Measurements from ENCODE around the gene AOAH. TPM values are rescaled to one million over a fixed set of nuclear protein-coding genes. Genes with fewer than 3 reads are reported as not detected.
"Not testable (repeated sequence)": the region's sequence is repeated elsewhere in the genome, so short reads cannot be mapped to it uniquely, and the experiment has no call there.

Gene AOAH
- total and polyA plus RNA-seq, 12 donors = 3.4 to 52.0 (median 13.6) TPM

- no peak overlapping the region for H3K4me3 ChIP-seq
- WGBS, 4 donors = 61 to 66% (median 65%) methylated on average over 3 of the region's 3 CpGs
Observed at GRCh38 chr7:36653008-36653662, 71.2 kb downstream of the AOAH start.

DNA sequence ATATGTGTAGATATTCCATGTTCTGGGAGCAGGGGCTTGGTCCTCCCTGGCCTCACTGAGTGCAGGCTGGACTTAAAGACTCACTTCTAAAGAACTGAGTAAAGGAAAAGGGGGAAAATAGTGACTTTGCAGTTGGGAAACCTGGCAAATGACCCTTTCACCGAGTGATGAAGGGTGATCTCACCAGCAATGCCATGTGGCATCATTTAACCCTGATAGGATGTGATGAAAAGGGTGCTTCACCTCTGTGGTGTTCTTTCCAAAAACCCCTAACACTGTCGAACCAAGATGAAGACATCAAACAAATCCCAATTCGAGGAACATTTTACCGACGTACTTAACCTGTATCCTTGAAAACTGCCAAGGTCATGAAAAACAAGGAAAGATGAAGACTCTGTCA lies 71.9 kb downstream of the AOAH start:
- 42 to 46% (median 43%) methylated on average over 5 of the region's 5 CpGs for WGBS, 4 donors
- H3K27me3 ChIP-seq = no peaks in the 10 kb centered on the region
- H3K4me3 ChIP-seq = no peak overlapping the region
- H3K4me1 ChIP-seq (replicated peaks in 1 of 2) = no peaks in the 10 kb centered on the region
- no peak for DNase-seq
- intact Hi-C loops (cut with DNase I) = no loop called here
- no peaks in the 10 kb centered on the region for H3K36me3 ChIP-seq (replicated peaks in 1 of 2)
- TF ChIP-seq POLR2A (IDR thresholded peaks at IDR 0.05) = no peak
- no peak overlapping the region for H3K27ac ChIP-seq
- no peaks in the 10 kb centered on the region for H3K9me3 ChIP-seq (replicated peaks in 1 of 3)

More at GRCh38 chr7:36653008-36653662, 71.2 kb downstream of the AOAH start:
- no peaks in the 10 kb centered on the region for H3K4me1 ChIP-seq (replicated peaks in 1 of 2)
- DNase-seq = no peak
- no peak overlapping the region for H3K27ac ChIP-seq
- no peak for TF ChIP-seq POLR2A (IDR thresholded peaks at IDR 0.05)
- TF ChIP-seq, protein P1, sequence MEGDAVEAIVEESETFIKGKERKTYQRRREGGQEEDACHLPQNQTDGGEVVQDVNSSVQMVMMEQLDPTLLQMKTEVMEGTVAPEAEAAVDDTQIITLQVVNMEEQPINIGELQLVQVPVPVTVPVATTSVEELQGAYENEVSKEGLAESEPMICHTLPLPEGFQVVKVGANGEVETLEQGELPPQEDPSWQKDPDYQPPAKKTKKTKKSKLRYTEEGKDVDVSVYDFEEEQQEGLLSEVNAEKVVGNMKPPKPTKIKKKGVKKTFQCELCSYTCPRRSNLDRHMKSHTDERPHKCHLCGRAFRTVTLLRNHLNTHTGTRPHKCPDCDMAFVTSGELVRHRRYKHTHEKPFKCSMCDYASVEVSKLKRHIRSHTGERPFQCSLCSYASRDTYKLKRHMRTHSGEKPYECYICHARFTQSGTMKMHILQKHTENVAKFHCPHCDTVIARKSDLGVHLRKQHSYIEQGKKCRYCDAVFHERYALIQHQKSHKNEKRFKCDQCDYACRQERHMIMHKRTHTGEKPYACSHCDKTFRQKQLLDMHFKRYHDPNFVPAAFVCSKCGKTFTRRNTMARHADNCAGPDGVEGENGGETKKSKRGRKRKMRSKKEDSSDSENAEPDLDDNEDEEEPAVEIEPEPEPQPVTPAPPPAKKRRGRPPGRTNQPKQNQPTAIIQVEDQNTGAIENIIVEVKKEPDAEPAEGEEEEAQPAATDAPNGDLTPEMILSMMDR (IDR thresholded peaks at IDR 0.05) = no peak
- no peaks in the 10 kb centered on the region for H3K36me3 ChIP-seq (replicated peaks in 1 of 2)
- intact Hi-C loops (cut with DNase I) = no loop called here
- no peaks in the 10 kb centered on the region for H3K27me3 ChIP-seq
- no peaks in the 10 kb centered on the region for H3K9me3 ChIP-seq (replicated peaks in 1 of 3)

DNA sequence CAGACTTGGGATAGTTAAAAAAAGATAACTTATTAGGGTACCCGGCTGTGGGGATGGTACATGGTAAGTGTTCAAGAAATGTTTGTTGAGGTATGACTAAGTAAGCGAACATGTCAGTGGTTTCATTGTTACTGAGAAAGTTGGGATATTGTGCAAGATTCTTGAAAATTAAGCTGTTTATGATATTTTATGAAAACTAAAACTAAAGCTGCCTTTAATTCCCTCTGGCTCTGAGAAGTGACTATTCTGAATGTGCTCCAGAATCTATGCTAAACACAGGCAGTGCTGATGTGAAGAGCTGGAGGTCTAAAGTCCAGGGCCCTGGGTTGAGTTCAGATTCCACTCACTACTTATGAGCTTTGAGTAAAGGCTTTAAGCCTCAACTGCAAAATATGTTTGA lies 72.9 kb downstream of the AOAH start:
- intact Hi-C loops (cut with DNase I) = no loop called here
- H3K27ac ChIP-seq = no peak overlapping the region
- TF ChIP-seq, protein P1 (IDR thresholded peaks at IDR 0.05) = no peak
- no peak for TF ChIP-seq POLR2A (IDR thresholded peaks at IDR 0.05)
- DNase-seq = no peak
- no peaks in the 10 kb centered on the region for H3K36me3 ChIP-seq (replicated peaks in 1 of 2)
- H3K9me3 ChIP-seq (replicated peaks in 1 of 3) = no peaks in the 10 kb centered on the region
- WGBS, 4 donors = 78 to 87% (median 85%) methylated on average over 2 of the region's 2 CpGs
- no peak overlapping the region for H3K4me3 ChIP-seq
- no peaks in the 10 kb centered on the region for H3K27me3 ChIP-seq
- no peaks in the 10 kb centered on the region for H3K4me1 ChIP-seq (replicated peaks in 1 of 2)

GRCh38 chr7:36650766-36651312 lies 73.5 kb downstream of the AOAH start:
- no peaks in the 10 kb centered on the region for H3K4me1 ChIP-seq (replicated peaks in 1 of 2)
- 68 to 81% (median 74%) methylated on average over 7 of the region's 7 CpGs for WGBS, 4 donors
- no peak for TF ChIP-seq POLR2A (IDR thresholded peaks at IDR 0.05)
- TF ChIP-seq, protein P1 (IDR thresholded peaks at IDR 0.05) = no peak
- no peaks in the 10 kb centered on the region for H3K36me3 ChIP-seq (replicated peaks in 1 of 2)
- H3K4me3 ChIP-seq = no peak overlapping the region
- DNase-seq = no peak
- no peaks in the 10 kb centered on the region for H3K9me3 ChIP-seq (replicated peaks in 1 of 3)
- intact Hi-C loops (cut with DNase I) = no loop called here
- H3K27me3 ChIP-seq = no peaks in the 10 kb centered on the region
- no peak overlapping the region for H3K27ac ChIP-seq

- no peak overlapping the region for H3K27ac ChIP-seq
- no peak for DNase-seq
- H3K27me3 ChIP-seq = no peaks in the 10 kb centered on the region
- no peaks in the 10 kb centered on the region for H3K9me3 ChIP-seq (replicated peaks in 1 of 3)
- H3K4me3 ChIP-seq = no peak overlapping the region
- H3K36me3 ChIP-seq (replicated peaks in 1 of 2) = no peaks in the 10 kb centered on the region
- 81 to 95% (median 90%) methylated on average over 4 of the region's 4 CpGs for WGBS, 4 donors
- TF ChIP-seq, protein P1 (IDR thresholded peaks at IDR 0.05) = no peak
- no peak for TF ChIP-seq POLR2A (IDR thresholded peaks at IDR 0.05)
- intact Hi-C loops (cut with DNase I) = no loop called here
- H3K4me1 ChIP-seq (replicated peaks in 1 of 2) = no peaks in the 10 kb centered on the region
Observed at GRCh38 chr7:36650320-36650719, 74.0 kb downstream of the AOAH start.

- H3K4me3 ChIP-seq; H3K4me1 ChIP-seq (replicated peaks in 1 of 2); intact Hi-C loops (cut with DNase I); H3K27ac ChIP-seq; H3K9me3 ChIP-seq (replicated peaks in 1 of 3); H3K27me3 ChIP-seq; DNase-seq; H3K36me3 ChIP-seq (replicated peaks in 1 of 2): not testable (repeated sequence)
- WGBS, 4 donors = 92 to 98% (median 94%) methylated on average over 6 of the region's 6 CpGs
Observed at GRCh38 chr7:36649319-36649718, 75.0 kb downstream of the AOAH start.

All from adrenal gland (tissue), 12 donors.